GM12865 (cell line): ENCODE results near the gene CPNE4.
"Not testable (repeated sequence)": the region's sequence is repeated elsewhere in the genome, so short reads cannot be mapped to it uniquely, and the experiment has no call there.

Experiments
- DNase-seq: peaks from one replicate; pipeline ENCODE4 v3.0.0; 2010; ENCODE audit warnings: low read depth
- H3K4me3 ChIP-seq: 2 replicates; pipeline ENCODE4 v1.5.1; 2011; ENCODE audit warnings: mild to moderate bottlenecking, low read depth, low read length, control low read depth
- TF ChIP-seq, protein P1 (sequence below): IDR thresholded peaks from 2 replicates; pipeline ENCODE4 v1.5.1; 2011; ENCODE audit warnings: low read length, control low read depth, low read depth, inconsistent platforms; ENCODE audit not compliant: insufficient read depth; ENCODE audit errors: missing control alignments

The CPNE4 gene

DNA sequence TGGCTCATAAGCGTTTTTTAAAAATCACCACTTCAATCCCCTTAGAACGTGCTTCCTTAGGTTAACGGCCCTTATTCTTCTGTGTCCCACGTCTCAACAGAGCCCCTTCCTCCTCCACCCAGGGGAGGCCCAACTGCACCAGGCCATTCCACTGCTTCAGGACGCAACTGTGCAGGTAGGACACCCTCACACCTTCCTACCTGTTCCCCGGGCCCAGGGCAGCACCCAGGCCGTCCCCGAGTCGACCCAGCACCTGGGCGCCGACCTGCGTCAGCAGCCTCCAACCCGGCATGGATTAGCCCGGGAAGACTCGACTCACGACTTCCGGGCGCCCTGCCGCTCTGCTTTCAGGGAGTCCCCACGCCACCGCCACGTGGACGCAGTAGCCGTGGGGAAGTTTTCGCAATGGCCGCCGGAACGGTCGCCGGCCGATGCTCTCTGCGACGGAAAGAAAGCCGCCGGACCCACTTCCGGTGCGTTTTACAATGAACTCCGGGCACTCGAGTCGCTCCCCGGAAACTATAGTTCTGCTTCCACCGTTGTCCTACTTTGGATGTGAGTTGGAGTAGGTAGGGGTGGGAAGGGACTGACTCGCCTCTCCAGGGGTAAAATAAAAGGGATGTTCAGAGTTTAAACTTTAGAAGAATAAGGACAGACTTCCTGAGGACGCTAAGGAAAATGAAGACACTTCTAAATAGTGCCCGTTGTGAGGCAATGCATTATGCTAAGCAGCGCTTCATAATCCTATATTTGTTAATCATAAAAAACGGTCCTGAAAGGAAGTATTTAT lies 532.1 kb downstream of the CPNE4 start, which contains the start of gene MRPL3:
TSS of gene MRPL3 (minus strand) at position 442 of the 790 bp plus-strand sequence. CDS start at position 292, 150 bp downstream.
- H3K4me3 ChIP-seq = peak within 1 kb of the TSS; percentile 73
- DNase-seq = peak; percentile 94
- TF ChIP-seq, protein P1, sequence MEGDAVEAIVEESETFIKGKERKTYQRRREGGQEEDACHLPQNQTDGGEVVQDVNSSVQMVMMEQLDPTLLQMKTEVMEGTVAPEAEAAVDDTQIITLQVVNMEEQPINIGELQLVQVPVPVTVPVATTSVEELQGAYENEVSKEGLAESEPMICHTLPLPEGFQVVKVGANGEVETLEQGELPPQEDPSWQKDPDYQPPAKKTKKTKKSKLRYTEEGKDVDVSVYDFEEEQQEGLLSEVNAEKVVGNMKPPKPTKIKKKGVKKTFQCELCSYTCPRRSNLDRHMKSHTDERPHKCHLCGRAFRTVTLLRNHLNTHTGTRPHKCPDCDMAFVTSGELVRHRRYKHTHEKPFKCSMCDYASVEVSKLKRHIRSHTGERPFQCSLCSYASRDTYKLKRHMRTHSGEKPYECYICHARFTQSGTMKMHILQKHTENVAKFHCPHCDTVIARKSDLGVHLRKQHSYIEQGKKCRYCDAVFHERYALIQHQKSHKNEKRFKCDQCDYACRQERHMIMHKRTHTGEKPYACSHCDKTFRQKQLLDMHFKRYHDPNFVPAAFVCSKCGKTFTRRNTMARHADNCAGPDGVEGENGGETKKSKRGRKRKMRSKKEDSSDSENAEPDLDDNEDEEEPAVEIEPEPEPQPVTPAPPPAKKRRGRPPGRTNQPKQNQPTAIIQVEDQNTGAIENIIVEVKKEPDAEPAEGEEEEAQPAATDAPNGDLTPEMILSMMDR = no peak

DNA sequence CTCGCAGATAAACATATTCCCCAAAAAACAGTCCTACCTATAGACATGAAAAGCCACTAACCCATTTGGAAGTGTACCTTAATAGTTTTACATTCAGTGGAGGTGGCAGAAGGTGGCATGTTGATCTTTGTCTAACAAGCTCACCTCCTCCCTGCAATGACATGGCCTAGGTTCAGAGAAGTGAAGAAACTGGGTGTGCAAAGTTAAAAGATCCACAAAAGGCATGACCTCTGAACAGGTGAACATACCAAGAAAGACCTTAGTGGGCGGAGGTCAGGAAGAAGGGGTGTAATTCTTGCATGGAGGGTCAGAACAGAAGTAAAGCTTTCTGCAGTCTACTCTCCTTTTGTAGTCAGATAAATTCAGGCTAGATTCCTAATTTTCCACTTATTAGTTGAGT lies 532.9 kb downstream of the CPNE4 start:
- peak overlapping the region; percentile 73 for H3K4me3 ChIP-seq
- DNase-seq = peak; percentile 23
- TF ChIP-seq, protein P1 = no peak

DNA sequence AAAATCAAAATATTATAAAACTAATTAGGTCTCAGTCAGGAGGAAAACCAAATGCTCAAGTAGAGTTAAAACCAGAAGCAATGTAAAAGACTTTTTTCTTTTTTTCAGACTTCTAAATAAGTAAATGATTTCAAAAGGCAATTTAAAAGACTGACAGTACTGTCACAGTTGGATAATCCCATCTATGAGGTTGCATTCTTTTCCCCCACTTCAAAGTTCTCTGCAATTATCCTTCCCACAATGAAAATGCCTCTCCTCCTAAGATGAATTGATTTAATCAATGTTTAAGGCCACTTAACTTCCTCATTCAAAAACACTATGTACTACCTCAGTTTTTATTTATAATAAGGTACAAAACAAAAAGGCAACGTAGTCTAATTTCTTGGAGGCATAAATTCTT lies 540.1 kb downstream of the CPNE4 start:
- H3K4me3 ChIP-seq = no peak overlapping the region
- DNase-seq = no peak
- TF ChIP-seq, protein P1 = no peak

DNA sequence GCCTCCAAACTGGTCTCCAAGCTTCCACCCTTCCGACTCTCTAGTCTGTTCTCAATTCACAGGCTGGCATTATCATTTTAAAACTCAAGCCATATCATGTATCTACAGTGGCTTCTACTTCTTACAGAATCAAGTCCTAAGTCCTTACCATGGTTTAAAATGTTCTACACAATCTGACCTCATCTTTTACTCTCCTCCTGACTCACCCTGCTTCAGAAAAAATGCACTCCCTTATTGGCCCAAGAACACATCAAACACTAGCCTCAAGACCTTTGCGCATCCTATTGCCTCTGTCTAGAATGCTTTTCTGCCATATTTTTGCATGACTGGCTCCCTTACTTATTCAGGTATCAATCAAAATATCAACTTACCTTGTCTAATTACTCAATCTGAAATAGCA lies 543.0 kb downstream of the CPNE4 start:
- TF ChIP-seq, protein P1 = no peak
- no peak overlapping the region for H3K4me3 ChIP-seq
- no peak for DNase-seq

DNA sequence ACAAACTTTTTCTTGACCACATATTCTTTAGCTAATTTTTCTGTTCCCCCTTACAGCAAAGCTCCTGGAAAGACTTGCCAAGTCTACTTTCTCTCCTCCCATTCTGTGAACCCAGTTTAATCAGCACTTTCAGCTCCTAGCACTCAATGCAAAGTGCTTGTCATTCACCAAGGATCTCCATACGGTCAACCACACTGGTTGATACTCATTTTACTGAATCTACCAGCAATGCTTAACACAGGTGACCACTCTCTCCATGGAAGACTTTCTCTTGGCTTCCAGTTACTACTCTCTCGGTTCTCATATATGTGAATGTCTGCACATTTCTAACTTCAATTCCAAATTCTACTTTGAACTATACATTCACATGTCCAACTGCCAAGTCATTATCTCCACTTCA lies 543.7 kb downstream of the CPNE4 start:
- DNase-seq = no peak
- TF ChIP-seq, protein P1 = no peak
- no peak overlapping the region for H3K4me3 ChIP-seq

DNA sequence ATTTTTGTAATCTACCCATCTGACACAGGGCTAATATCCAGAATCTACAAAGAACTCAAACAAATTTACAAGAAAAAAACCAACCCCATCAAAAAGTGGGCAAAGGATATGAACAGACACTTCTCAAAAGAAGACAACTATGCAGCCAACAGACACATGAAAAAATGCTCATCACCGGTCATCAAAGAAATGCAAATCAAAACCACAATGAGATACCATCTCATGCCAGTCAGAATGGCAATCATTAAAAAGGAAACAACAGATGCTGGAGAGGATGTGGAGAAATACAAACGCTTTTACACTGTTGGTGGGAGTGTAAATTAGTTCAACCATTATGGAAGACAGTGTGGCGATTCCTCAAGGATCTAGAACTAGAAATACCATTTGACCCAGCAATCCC lies 548.3 kb downstream of the CPNE4 start:
- not testable (repeated sequence) for H3K4me3 ChIP-seq, DNase-seq

DNA sequence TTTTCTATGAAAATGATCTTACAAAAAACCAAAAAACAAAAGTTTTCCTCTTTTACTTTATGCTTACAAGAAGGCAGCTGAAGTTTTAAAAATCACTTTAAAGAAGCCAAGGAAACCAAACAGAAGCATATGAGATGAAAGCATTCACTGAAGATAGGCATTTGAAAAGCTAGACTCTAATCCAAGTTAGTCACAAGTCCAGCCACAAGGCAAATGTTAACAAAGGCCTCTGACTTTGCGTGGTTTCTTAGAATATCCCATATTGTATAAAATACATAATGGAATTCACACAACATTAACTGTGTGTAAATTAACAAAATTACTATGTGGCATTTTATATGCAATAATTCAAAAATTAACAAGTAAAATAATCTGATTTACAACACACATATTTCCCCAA lies 549.7 kb downstream of the CPNE4 start:
- no peak overlapping the region for H3K4me3 ChIP-seq
- no peak for DNase-seq
- TF ChIP-seq, protein P1 = no peak
